ENCODE measurements around the gene BATF3. TPM values are rescaled to one million over a fixed set of nuclear protein-coding genes. Genes with fewer than 3 reads are reported as not detected.
A peak's percentile ranks its signal among the peaks of the same experiment; 100 is the strongest.

Gene BATF3
- total and polyA plus RNA-seq, 2 of the 4 experiments (the other 2 are of a cell fraction), result 1.6 to 3.9 TPM

DNA sequence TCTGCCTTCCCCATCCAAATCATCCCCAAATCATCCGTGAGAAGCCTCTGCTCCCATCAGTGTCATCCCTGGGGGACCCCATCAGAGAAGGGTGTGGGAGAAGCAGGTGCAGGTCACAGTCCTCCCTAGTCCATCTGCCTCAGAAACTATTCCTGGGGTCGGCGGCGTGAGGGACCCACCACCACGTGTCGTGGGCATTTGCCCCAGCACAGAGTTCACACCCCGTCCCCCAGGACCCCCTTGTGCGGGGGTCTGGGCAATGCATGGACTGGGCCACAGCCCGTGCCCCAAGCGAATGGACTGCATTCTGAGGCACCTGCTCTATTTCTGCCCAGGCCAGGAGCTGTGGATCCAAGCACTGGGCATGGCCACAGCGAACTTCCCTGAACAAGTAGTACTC, 52.6 kb downstream of the BATF3 start:
- 91% methylated on average over 7 of the region's 11 CpGs; no CpG with 5 or more reads in 1 of the 2 experiments for WGBS, 2 experiments (ENCODE audit: extremely low coverage in 2 of 2, insufficient read length in 1 of 2)
- H3K18ac ChIP-seq (ENCODE audit: low read depth, low read length), result peak overlapping the region; percentile 48
- no peak overlapping the region for H3K27ac ChIP-seq (ENCODE audit: insufficient read depth, low read length)
- no peaks in the 10 kb centered on the region for H3K27me3 ChIP-seq (ENCODE audit: control insufficient read depth, insufficient read depth, low read length)
- H3K4ac ChIP-seq (ENCODE audit: low read depth, low read length), result 0 out of 2 replicates have a peak overlapping the region, but pooled peaks have one; percentile 60
- H2AFZ ChIP-seq (replicated peaks; ENCODE audit: low read length, poor library complexity), result no peak overlapping the region
- no peaks in the 10 kb centered on the region for H3K36me3 ChIP-seq (ENCODE audit: control insufficient read depth, insufficient read depth, low read length)
- in situ Hi-C loops (cut with MboI; ENCODE audit: low sequenced_read_pairs), result no loop called here
- no peaks in the 10 kb centered on the region for H4K20me1 ChIP-seq (ENCODE audit: insufficient read depth, low read length)
- H2AK9ac ChIP-seq (replicated peaks; ENCODE audit: low read depth, low read length, poor library complexity), result peak overlapping the region; percentile 87
- ChIA-PET CTCF (no interaction called here), POLR2A (ENCODE audit: unreplicated experiment) (no interaction called here)
- H3K4me1 ChIP-seq (ENCODE audit: control insufficient read depth, insufficient read depth, low read length), result peaks cover 15% of the 10 kb centered on the region
- H3K23ac ChIP-seq (ENCODE audit: low read depth, low read length), result 0 out of 2 replicates have a peak overlapping the region, but pooled peaks have one; percentile 15
- dilution Hi-C loops (cut with HindIII; ENCODE audit: low sequenced_read_pairs, unreplicated experiment), result no loop called here
- H2BK15ac ChIP-seq (ENCODE audit: low read depth, low read length), result peak overlapping the region; percentile 61; the same call in 2 of the 3 replicates
- H4K8ac ChIP-seq (ENCODE audit: low read depth in 2 of 2, low read length in 2 of 2), result no peak overlapping the region
- H2BK20ac ChIP-seq (ENCODE audit: low read depth, low read length), result peak overlapping the region; percentile 49
- no peak overlapping the region for H3K56ac ChIP-seq (ENCODE audit: extremely low read depth, insufficient read depth, low read length)
- ATAC-seq (ENCODE audit: low read depth) (no peak), DNase-seq (no peak)
- peaks cover 17% of the 10 kb centered on the region for H3K9me1 ChIP-seq (ENCODE audit: insufficient read depth, low read length)
- H2BK5ac ChIP-seq (ENCODE audit: low read depth, low read length, poor library complexity, severe bottlenecking), result no peak overlapping the region
- H3K14ac ChIP-seq (replicated peaks; ENCODE audit: low read depth, low read length), result no peak overlapping the region
- intact Hi-C loops (cut with micrococcal nuclease), result loop anchor here (5.0 kb wide), 1 partner anchor 35 kb away; no protein-coding TSS in a partner anchor
- H3K9ac ChIP-seq (ENCODE audit: low read depth, low read length), result no peak overlapping the region
- no TSS peak for BruUV-seq (replicated peaks)
- H3K4me3 ChIP-seq (ENCODE audit: insufficient read depth, low read depth, low read length), result no peak overlapping the region
- peak overlapping the region; percentile 75 for H2AK5ac ChIP-seq (ENCODE audit: low read depth, low read length)
- H2BK120ac ChIP-seq (ENCODE audit: low read depth, low read length), result peak overlapping the region; percentile 71; the same call in 1 of the 2 replicates
- TF ChIP-seq RAD21 (IDR thresholded peaks at IDR 0.05; ENCODE audit: low read length), result no peak
- TF ChIP-seq MAZ (IDR thresholded peaks at IDR 0.05; ENCODE audit: borderline replicate concordance, low read depth, low read length), result no peak
- TF ChIP-seq, protein P1, sequence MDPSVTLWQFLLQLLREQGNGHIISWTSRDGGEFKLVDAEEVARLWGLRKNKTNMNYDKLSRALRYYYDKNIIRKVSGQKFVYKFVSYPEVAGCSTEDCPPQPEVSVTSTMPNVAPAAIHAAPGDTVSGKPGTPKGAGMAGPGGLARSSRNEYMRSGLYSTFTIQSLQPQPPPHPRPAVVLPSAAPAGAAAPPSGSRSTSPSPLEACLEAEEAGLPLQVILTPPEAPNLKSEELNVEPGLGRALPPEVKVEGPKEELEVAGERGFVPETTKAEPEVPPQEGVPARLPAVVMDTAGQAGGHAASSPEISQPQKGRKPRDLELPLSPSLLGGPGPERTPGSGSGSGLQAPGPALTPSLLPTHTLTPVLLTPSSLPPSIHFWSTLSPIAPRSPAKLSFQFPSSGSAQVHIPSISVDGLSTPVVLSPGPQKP (IDR thresholded peaks at IDR 0.05; ENCODE audit: borderline replicate concordance, low read depth, low read length), result no peak
- H4K91ac ChIP-seq (ENCODE audit: insufficient read depth, low read depth, low read length), result 0 out of 2 replicates have a peak overlapping the region, but pooled peaks have one; percentile 68
- no peaks in the 10 kb centered on the region for H3K79me1 ChIP-seq (ENCODE audit: low read depth in 1 of 2, low read length in 2 of 2)
- 0 out of 2 replicates have a peak, but pooled peaks cover 1% of the 10 kb centered on the region for H3K9me3 ChIP-seq (ENCODE audit: control insufficient read depth, insufficient read depth, low read length)
- H4K5ac ChIP-seq (ENCODE audit: low read depth, low read length), result peak overlapping the region; percentile 7; the same call in 1 of the 2 replicates
- no peak overlapping the region for H3K4me2 ChIP-seq (ENCODE audit: low read depth, low read length)

All from IMR-90 (cell line).